RWPE1 (cell line): ENCODE results near the gene ANKRD39.

ENCODE experiments used
- CTCF ChIA-PET: fragments of 350-600 bp; sonication (Branson Sonifier 250); formaldehyde crosslinking; extraction: SDS; loops from one replicate; lab custom pipeline; 2021; lab: Yijun Ruan, JAX
- POLR2A ChIA-PET: fragments of 400-600 bp; formaldehyde crosslinking; extraction: SDS; loops from one replicate; lab custom pipeline; 2020; ENCODE audit warnings: antibody characterized with exemption; ENCODE audit not compliant: low non-redundant PET; lab: Yijun Ruan, JAX
- DNase-seq: peaks from one replicate; pipeline ENCODE4 v3.0.0; 2012; ENCODE audit warnings: low spot score
- H3K27ac ChIP-seq: fragments of 450-650 bp; 2 replicates; pipeline ENCODE4 v1.5.1; 2017
- CTCF ChIP-seq: fragments of 450-650 bp; conservative IDR thresholded peaks from 2 replicates; pipeline ENCODE4 v1.5.1; 2017; ENCODE audit warnings: low read depth, mild to moderate bottlenecking

The ANKRD39 gene

GRCh38 chr2:96842600-96842999 is 15.2 kb downstream of the ANKRD39 start:
- TF ChIP-seq CTCF: no peak
- ChIA-PET CTCF (interaction anchor here (0.6 to 1.1 kb wide), 3 partner anchors 9 to 15 kb away, joined by 3 to 4 read pairs (median 4); partner anchors contain the start of gene ANKRD39), POLR2A (no interaction called here)
- H3K27ac ChIP-seq: peak overlapping the region; percentile 32
- DNase-seq: no peak

- ChIA-PET POLR2A (interaction anchor here (0.7 kb wide), 1 partner anchor 9 kb away, joined by 3 read pairs; no protein-coding TSS in a partner anchor), CTCF (interaction anchor here (0.6 to 0.8 kb wide), 2 partner anchors 8 to 16 kb away, joined by 3 to 4 read pairs; partner anchors contain the start of gene ANKRD39)
- H3K27ac ChIP-seq: peak overlapping the region; percentile 32
- DNase-seq: no peak
- no peak for TF ChIP-seq CTCF
Measured at GRCh38 chr2:96841701-96842495, 15.9 kb downstream of the ANKRD39 start.

GRCh38 chr2:96839875-96840850 is 17.7 kb downstream of the ANKRD39 start:
- POLR2A ChIA-PET: no interaction called here
- no peak for DNase-seq
- CTCF ChIA-PET: interaction anchor here (0.6 to 1.5 kb wide), 2 partner anchors 43 to 290 kb away, joined by 3 read pairs; no protein-coding TSS in a partner anchor
- no peak for TF ChIP-seq CTCF
- H3K27ac ChIP-seq: no peak overlapping the region

GRCh38 chr2:96839293-96839874 is 18.4 kb downstream of the ANKRD39 start:
- TF ChIP-seq CTCF: no peak
- CTCF ChIA-PET: interaction anchor here (0.6 to 1.5 kb wide), 2 partner anchors 44 to 289 kb away, joined by 3 read pairs; no protein-coding TSS in a partner anchor
- H3K27ac ChIP-seq: peak overlapping the region; percentile 21; the same call in 1 of the 2 replicates
- no peak for DNase-seq
- POLR2A ChIA-PET: no interaction called here

GRCh38 chr2:96838345-96839292 is 19.2 kb downstream of the ANKRD39 start:
- DNase-seq: no peak
- CTCF ChIA-PET: interaction anchor here (0.6 kb wide), 2 partner anchors 24 to 44 kb away, joined by 3 read pairs; no protein-coding TSS in a partner anchor
- POLR2A ChIA-PET: interaction anchor here (0.6 kb wide), 1 partner anchor 19 kb away, joined by 3 read pairs; the partner anchor contains the start of gene ANKRD39
- H3K27ac ChIP-seq: peak overlapping the region; percentile 21; the same call in 1 of the 2 replicates
- no peak for TF ChIP-seq CTCF
